ENCODE results near the gene ADAM10.

GRCh38 chr15:58595516-58596263 is 153.8 kb downstream of the ADAM10 start:
- no peak for TF ChIP-seq CTCF (IDR thresholded peaks at IDR 0.05)
- no peak for TF ChIP-seq NR3C1 (CRISPR knock-in tag; conservative IDR thresholded peaks at IDR 0.05; ENCODE audit: low read depth)
